GM19193 (cell line): ENCODE data around the gene VWF.

Source experiments
- POLR2A ChIP-seq: IDR thresholded peaks from 4 replicates; pipeline ENCODE4 v1.6.1; 2011; ENCODE audit not compliant: insufficient read depth, insufficient read length; ENCODE audit errors: extremely low read depth

The VWF gene

GRCh38 chr12:5947006-5947405 is 177.5 kb downstream of the VWF start:
- no peak for TF ChIP-seq POLR2A

GRCh38 chr12:5946388-5946787 is 178.1 kb downstream of the VWF start:
- no peak for TF ChIP-seq POLR2A

DNA sequence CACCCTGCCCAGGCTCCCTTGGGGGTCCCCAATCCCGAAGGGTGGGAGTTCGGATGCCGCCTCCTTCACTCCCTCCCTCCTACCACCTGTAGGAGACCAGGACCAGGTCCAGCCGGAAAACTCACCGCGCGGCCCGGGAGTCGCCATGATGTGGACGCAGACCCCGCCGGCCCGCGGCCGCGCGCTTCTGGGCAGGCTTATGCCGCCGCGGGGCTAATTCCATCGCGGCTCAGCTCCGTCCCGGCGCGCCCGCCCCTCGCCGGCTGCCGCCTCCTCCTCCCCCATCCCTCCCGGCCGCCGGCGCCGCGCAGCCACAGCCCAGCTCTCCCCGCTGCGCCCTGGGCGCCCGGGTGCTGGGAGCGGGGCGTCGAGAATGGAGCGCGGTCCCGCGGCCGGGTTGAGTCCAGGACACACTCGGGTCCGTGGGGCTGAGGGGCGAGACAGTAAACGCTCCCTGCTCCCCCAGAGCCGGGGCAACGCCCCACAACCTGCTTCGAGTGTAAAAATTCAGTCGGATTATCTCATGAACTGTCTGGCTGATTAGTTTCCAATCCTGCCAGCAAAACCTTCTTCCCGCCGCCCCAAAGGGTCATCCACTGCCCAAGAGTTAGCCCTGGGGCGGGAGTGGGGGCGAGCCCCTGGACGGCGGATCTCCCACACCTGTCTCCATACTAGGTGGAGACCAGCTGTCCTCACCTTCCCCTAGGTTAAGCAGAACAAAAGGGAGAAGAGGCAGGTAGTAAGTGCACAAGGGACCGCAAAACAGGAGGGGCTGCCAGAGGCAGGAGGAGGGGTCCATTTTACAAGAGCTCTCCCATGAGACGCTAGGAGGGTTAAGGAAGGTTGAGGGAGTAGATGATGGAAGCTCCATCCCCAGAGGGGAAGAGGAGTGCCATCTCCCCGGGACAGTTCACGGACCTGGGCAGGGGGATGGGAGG is 179.1 kb downstream of the VWF start, which contains the start of gene ANO2:
ANO2 (minus strand) TSS at position 189 of the 938 bp plus-strand sequence; CDS start at position 147, 42 bp downstream.
- no peak for TF ChIP-seq POLR2A

DNA sequence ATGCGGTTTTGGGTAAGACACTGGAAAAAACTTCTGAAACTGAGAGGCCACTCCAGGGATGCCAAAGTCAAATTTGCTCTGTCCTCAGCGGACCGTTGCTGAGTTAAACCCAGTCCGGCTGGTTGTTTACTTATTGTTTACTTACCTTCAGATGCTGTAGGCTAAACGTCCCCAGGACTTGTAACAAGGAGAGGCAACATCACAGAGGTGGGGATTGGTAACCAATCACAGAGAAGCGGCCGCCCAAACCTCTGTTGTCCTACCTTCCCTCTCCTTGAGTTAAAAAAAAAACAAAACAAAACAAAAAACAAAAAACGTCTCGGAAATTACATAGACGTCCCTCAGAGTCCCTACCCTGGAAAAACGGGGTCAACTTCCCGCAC is 179.8 kb downstream of the VWF start:
- no peak for TF ChIP-seq POLR2A

DNA sequence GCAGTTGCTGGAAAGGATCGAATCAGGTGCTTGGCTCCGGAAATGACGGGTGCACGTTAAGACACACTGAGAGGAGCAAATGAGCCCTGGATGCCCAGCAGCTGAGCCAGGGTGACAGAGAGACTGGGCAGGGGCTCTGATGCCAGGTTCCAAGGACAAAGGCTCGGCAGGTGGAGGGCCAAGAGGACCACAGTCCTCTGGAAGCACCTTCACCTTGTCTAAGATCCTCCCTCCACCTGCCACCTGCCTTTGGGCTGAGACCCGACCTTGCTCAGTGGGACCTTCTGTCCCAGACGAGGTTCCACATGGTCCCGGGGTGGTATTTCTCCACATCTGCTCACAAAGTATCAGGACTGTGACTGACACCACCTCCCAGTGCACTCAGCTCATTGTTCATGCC is 180.4 kb downstream of the VWF start:
- no peak for TF ChIP-seq POLR2A

DNA sequence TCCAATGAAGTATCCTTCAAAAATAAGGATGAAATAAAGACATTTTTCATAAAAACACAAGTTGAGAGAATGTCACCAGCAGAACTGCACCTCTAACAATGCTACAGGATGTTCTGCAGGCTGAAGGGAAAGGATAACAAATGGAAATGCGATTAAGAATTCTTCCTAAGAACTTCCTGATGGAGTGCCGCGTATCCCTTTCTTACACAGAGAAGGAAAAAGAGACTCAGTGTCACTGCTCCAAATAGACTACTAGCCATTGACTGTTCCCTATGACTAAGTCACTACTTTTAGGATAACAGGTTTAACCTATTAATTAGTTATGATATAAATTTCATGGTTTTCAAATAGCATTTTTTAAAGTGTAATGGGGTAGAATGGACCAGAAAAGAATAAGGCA is 182.6 kb downstream of the VWF start:
- TF ChIP-seq POLR2A: no peak

DNA sequence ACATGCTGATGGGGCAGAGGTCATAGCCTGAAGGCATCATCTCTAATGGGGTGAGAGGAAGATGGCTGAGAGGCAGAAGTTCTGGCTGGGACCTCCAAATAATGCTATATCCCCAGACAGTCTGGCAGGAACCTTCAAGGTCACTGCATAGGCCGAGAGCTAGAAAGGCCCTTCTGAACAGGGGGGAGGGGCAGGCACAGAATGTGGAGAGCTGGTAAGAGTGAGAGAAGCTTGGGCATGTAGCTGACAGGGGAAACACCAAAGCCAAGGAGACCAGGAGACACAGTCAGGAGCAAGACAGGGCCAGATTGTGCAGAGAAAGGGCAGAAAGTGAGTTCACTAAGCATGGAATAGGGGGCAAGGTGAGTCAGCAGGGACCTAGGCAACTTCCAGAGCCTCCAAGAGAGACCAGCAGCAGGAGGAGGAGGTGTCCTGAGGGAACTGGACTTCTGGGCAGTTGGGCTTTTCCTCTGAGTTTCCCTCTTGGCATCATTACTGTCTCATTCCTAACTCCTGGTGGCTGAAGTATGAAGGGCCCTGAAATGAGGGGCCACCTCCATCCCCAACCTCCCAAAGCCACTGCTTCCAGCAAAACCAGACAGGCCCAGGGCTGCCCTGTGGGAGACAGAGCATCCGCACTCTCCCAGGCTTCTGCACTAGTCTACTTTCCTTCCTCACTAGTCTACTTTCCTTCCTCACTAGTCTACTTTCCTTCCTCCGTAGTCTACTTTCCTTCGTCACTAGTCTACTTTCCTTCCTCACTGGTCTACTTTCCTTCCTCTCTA is 196.5 kb downstream of the VWF start:
- no peak for TF ChIP-seq POLR2A

GRCh38 chr12:5925646-5926045 is 198.8 kb downstream of the VWF start:
- no peak for TF ChIP-seq POLR2A

GRCh38 chr12:5924342-5924741 is 200.1 kb downstream of the VWF start:
- no peak for TF ChIP-seq POLR2A

DNA sequence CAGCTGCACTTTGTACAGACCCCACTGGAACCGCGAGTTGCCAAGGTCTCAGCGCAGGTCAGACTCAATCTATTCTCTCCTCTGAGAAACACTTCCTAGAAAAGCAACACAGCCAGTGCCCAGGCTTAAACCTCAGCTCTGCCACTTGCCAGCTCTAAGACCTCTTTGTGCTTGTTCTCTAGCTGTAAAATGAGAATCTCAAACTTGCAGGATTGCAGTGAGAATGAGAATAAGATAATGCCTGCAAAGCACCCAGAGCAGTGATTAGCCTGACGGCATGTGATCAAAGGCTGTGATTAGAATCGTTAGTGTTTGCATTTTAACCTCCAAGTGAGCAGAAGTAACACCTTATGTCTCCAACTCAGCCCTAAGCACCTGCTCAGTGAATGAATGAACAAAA is 200.7 kb downstream of the VWF start:
- TF ChIP-seq POLR2A: no peak

GRCh38 chr12:5923043-5923605 is 201.3 kb downstream of the VWF start:
- TF ChIP-seq POLR2A: no peak

DNA sequence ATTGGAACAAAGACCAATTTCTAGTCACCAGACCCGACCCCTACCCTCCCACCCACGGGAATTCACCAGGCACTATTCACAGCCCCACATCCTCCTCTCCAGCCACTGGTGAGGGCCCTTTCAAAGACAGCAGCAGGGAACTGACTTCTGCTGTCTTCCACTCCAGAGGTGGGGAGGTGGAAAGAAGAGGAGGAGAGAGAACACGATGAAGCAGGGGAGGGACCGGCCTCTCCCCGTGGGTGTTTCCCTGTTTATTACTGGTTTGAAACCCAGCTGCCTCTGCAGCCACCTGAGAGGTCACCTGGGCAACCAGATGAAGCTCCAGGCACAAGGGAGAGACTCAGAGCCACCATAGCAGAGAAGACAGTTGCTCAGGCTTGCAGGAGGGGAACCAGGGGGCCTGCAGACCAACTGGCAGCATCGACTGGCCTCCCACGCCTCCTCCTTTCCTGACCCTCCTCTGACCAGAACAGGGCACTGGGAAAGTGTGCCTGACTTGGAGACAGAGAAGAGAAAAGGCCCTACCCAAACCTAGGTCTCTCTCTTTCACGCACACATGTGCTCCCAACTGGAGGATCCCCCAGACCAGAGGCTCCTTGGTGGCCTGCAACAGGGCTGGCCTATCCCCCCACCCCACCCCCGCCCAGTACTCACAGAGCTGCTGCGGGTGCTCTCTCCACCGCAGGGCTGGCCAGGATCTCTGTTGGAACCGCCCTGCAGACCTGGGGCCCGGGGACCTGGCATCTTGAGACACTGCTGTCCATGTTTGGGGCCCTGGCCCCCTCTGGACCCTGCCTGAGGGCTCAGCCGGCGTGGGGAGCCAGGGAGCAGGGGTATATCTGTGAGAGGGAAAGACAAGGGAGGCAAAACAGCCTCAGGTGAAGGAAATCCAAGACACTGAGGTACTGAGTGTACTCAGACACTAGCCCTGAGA is 202.2 kb downstream of the VWF start:
- no peak for TF ChIP-seq POLR2A

DNA sequence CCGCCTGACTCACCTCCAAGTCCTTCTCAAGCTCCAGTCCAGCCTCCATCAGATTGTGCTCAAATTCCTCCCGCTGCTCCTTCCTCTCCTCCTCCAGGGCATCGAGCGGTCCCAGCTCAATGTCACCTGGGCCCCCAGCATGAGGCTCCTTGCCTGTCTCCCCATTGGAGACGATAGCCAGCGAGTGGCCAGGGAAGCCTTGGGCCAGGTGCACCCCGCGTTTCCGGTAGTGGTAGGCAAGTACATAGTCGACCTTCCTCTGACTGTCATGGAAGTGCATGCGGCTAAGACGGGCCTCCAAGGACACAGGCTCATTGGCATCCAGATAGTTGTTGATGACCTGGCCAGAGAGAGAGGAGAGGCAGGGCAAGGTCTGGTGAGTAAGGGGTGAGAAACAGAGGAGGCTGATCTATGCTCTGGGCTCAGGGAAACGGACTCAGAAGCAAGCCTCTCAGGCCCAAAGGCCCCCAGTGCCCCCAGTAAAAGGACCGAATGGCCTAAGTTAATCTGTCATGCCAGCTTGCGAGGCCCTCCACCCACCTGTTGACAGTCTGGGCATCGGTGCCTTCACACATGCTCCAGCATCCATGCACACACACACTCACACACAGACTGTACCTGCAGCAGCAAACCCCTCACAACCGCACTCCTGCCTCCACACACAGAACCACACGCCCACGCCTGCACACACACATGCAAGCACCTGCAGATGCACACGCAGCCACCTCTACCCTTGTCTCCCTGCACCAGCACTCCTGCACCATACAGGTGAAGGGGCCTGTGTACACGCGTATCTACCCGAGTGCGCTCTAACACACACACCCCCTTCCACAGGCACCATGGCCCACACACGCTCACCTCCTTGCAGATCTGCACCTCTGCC is 203.2 kb downstream of the VWF start:
- no peak for TF ChIP-seq POLR2A

DNA sequence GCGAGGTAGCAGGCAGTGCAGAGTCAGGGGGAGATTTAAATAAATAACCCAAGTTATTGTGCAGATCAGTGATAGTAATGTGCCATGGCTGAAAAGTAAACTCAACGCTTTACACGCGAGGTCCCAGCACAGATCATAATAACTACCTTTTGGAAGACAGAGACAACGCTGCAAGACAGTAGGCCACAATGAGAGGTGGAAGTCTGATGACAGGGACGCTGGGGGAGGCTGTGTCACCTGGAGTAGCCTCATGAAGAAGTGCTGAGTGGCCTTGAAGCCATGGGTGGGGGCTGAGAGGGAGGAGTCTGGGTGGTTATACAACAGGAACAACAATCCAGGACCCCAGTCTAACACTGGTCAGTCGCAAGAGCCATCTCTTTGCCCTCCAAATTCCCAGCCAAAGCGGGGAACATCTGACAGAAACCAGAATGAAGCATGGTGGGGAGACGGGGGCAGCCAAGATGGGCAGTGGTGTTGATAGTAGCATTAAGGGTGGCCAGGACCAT is 207.6 kb downstream of the VWF start:
- no peak for TF ChIP-seq POLR2A

- TF ChIP-seq POLR2A: no peak
Measured at GRCh38 chr12:5915511-5915910, 209.0 kb downstream of the VWF start.
